SK-N-MC (cell line): ENCODE measurements around the gene SH3BP5.

Experiments used
- DNase-seq: peaks from one replicate; pipeline ENCODE4 v3.0.0-alpha.2; 2011; ENCODE audit warnings: low read depth, low spot score
- H3K27ac ChIP-seq: fragments of 200-600 bp; sonication (generic); 2 replicates; pipeline ENCODE4 v1.5.1; 2016; ENCODE audit warnings: mixed run types
- H3K36me3 ChIP-seq: fragments of 200-600 bp; sonication (generic); 2 replicates; pipeline ENCODE4 v1.6.1; 2017; ENCODE audit warnings: antibody characterized with exemption, low read length, mixed read lengths; ENCODE audit not compliant: insufficient read depth
- H3K4me3 ChIP-seq: fragments of 200-600 bp; sonication (generic); 2 replicates; pipeline ENCODE4 v1.5.1; 2016
- H3K9ac ChIP-seq: fragments of 200-600 bp; sonication (generic); 2 replicates; pipeline ENCODE4 v1.8.0; 2017; ENCODE audit warnings: mixed run types, mixed read lengths; ENCODE audit not compliant: insufficient read length
- H3K9me3 ChIP-seq: fragments of 200-600 bp; sonication (generic); 2 replicates; pipeline ENCODE4 v1.6.1; 2017; ENCODE audit warnings: low read depth, mild to moderate bottlenecking, antibody characterized with exemption, low read length, moderate library complexity, mixed read lengths
- EZH2 ChIP-seq: fragments of 200-600 bp; sonication (generic); IDR thresholded peaks from one replicate; pipeline ENCODE4 v1.6.1; 2017; ENCODE audit warnings: antibody characterized with exemption
- FOXP2 ChIP-seq: optimal IDR thresholded peaks from 2 replicates; pipeline ENCODE3; 2011; ENCODE audit warnings: mild to moderate bottlenecking, moderate library complexity; ENCODE audit not compliant: insufficient read depth; ENCODE audit errors: extremely low read length, control extremely low read depth
- POLR2AphosphoS5 ChIP-seq: IDR thresholded peaks from 2 replicates; pipeline ENCODE4 v1.6.1; 2012; ENCODE audit warnings: mild to moderate bottlenecking, low read depth, low read length, borderline replicate concordance

SH3BP5 gene

DNA sequence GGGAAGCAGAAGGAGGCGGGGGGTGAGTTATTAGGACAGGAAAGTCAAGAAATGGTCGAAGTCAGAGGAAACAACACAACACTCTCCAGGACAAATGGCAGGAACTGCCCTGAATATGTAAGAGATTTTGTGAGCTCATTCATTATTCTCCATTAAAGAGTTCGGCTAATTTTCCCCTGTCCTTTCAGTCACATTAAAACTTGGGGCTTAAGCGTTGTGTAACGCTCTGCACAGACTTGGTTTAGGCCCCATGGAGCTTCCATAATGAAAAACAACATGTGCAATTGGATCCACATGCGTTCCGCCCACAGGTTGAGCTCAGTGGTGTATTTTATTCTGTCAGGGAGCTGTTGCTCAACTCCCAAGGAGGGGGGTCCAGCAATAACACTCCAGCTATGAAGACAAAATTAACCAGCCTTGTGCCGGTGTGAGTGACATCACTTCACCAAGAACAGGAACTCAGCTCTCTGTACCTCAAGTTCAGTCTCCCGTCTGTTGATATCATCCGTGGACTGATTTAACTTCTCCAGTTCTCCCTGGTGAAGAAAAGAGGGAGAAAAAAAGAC, 2.3 kb downstream of the SH3BP5 start:
- Histone ChIP-seq H3K9me3 (no peaks in the 10 kb centered on the region), H3K27ac (peak overlapping the region; percentile 83), H3K4me3 (peak overlapping the region; percentile 55), H3K36me3 (no peaks in the 10 kb centered on the region), H3K9ac (no peak overlapping the region)
- no peak; the same call in 1 of the 2 replicates for TF ChIP-seq POLR2AphosphoS5
- TF ChIP-seq EZH2 = no peak
- TF ChIP-seq FOXP2 = no peak
- DNase-seq = peak; percentile 66

- Histone ChIP-seq H3K9ac (peak overlapping the region; percentile 10), H3K36me3 (no peaks in the 10 kb centered on the region), H3K9me3 (no peaks in the 10 kb centered on the region), H3K27ac (peak overlapping the region; percentile 83), H3K4me3 (peak overlapping the region; percentile 55)
- TF ChIP-seq POLR2AphosphoS5 (no peak), FOXP2 (no peak)
- no peak for DNase-seq
These were observed 3.1 kb downstream of the SH3BP5 start for GRCh38 chr3:15329046-15330005.

DNA sequence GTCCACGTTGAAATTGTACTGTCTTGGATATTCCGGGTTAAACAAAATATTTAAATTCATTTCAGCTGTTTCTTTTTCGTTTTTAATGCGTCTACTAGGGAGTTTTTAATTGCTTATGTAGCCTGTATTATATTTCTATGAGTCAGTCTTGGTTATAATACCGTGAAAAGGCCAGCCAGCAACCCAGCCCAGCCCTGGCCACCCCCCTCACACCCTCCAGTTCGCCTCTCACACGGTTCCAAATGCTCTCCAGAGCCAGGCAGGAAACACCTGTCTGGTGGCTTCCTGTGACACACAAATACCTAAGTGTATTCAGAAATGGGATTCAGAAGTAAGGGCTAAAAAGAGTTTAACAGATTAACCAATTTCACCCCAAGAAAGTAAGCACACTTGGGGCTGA, 4.4 kb downstream of the SH3BP5 start:
- no peak overlapping the region for H3K4me3 ChIP-seq
- H3K9me3 ChIP-seq = no peaks in the 10 kb centered on the region
- H3K27ac ChIP-seq = no peak overlapping the region
- no peaks in the 10 kb centered on the region for H3K36me3 ChIP-seq
- no peak overlapping the region for H3K9ac ChIP-seq
- TF ChIP-seq POLR2AphosphoS5 = no peak
- TF ChIP-seq FOXP2 = no peak
- no peak for TF ChIP-seq EZH2
- no peak for DNase-seq

GRCh38 chr3:15326673-15327072, 5.7 kb downstream of the SH3BP5 start:
- TF ChIP-seq EZH2 (no peak), POLR2AphosphoS5 (no peak), FOXP2 (no peak)
- H3K36me3 ChIP-seq = no peaks in the 10 kb centered on the region
- H3K27ac ChIP-seq = no peak overlapping the region
- no peak for DNase-seq
- H3K9ac ChIP-seq = no peak overlapping the region
- no peaks in the 10 kb centered on the region for H3K9me3 ChIP-seq
- no peak overlapping the region for H3K4me3 ChIP-seq

- TF ChIP-seq FOXP2 (no peak), EZH2 (no peak), POLR2AphosphoS5 (no peak)
- Histone ChIP-seq H3K9ac (no peak overlapping the region), H3K9me3 (no peaks in the 10 kb centered on the region), H3K4me3 (no peak overlapping the region), H3K27ac (no peak overlapping the region), H3K36me3 (no peaks in the 10 kb centered on the region)
- DNase-seq = no peak
These were observed 6.3 kb downstream of the SH3BP5 start for GRCh38 chr3:15326037-15326436.

DNA sequence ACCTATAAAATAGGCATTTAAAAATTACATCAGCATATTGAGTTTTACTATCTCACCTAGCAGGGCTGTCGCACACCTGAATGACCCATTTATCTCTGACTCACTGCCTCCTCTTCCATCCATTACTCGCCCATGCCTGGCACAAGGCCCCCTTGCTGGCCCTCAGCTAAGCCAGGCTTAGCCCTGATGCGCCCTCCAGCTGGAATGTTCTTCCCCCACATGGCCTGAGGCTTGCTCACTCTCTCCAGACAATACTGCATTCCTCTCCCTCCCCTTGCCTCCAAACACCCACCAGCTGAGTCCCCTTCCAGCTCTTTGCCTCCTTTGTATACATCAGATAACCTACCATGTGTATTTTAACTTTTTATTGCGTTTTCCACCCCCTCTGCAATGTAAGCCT, 7.2 kb downstream of the SH3BP5 start:
- no peak overlapping the region for H3K9ac ChIP-seq
- H3K4me3 ChIP-seq = no peak overlapping the region
- no peak overlapping the region for H3K27ac ChIP-seq
- no peaks in the 10 kb centered on the region for H3K36me3 ChIP-seq
- TF ChIP-seq EZH2 = no peak
- no peak for TF ChIP-seq POLR2AphosphoS5
- no peak for TF ChIP-seq FOXP2
- no peaks in the 10 kb centered on the region for H3K9me3 ChIP-seq
- no peak for DNase-seq

GRCh38 chr3:15324379-15324808, 8.0 kb downstream of the SH3BP5 start:
- no peaks in the 10 kb centered on the region for H3K36me3 ChIP-seq

DNA sequence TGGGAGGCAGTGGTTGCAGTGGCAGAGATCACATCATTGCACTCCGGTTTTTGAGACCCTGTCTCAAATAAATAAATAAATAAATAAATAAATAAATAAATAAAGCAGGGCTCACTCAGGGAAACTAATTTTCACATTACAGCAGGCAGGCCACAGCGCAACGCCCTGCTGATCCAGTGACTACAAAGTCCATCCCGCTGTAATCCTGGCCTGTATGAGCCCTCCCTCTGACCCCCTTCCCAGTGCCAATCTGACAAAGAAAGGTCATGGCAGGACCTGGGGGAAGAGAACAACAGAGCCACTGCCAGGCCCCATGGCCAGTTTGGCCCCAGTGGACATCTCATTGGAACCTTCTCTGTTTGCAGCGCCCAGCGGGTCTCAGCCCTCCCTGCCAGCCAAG, 9.3 kb downstream of the SH3BP5 start:
- Histone ChIP-seq H3K9me3 (no peaks in the 10 kb centered on the region), H3K27ac (no peak overlapping the region), H3K4me3 (no peak overlapping the region), H3K36me3 (no peaks in the 10 kb centered on the region), H3K9ac (no peak overlapping the region)
- TF ChIP-seq POLR2AphosphoS5 (no peak), FOXP2 (no peak), EZH2 (no peak)
- DNase-seq = no peak

More at GRCh38 chr3:15324379-15324808, 8.0 kb downstream of the SH3BP5 start:
- no peak overlapping the region for H3K9ac ChIP-seq
- H3K9me3 ChIP-seq = no peaks in the 10 kb centered on the region
- no peak overlapping the region for H3K4me3 ChIP-seq
- no peak for TF ChIP-seq POLR2AphosphoS5
- TF ChIP-seq EZH2 = no peak
- TF ChIP-seq FOXP2 = no peak
- H3K27ac ChIP-seq = no peak overlapping the region
- no peak for DNase-seq
